ENCODE results near the gene NR6A1.

- TF ChIP-seq, protein P1, sequence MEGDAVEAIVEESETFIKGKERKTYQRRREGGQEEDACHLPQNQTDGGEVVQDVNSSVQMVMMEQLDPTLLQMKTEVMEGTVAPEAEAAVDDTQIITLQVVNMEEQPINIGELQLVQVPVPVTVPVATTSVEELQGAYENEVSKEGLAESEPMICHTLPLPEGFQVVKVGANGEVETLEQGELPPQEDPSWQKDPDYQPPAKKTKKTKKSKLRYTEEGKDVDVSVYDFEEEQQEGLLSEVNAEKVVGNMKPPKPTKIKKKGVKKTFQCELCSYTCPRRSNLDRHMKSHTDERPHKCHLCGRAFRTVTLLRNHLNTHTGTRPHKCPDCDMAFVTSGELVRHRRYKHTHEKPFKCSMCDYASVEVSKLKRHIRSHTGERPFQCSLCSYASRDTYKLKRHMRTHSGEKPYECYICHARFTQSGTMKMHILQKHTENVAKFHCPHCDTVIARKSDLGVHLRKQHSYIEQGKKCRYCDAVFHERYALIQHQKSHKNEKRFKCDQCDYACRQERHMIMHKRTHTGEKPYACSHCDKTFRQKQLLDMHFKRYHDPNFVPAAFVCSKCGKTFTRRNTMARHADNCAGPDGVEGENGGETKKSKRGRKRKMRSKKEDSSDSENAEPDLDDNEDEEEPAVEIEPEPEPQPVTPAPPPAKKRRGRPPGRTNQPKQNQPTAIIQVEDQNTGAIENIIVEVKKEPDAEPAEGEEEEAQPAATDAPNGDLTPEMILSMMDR (conservative IDR thresholded peaks at IDR 0.05; ENCODE audit: low read length): no peak
- no peak for TF ChIP-seq EZH2phosphoT487 (IDR thresholded peaks at IDR 0.05; ENCODE audit: borderline replicate concordance)
Measured at GRCh38 chr9:124809741-124810500, 38.8 kb upstream of the NR6A1 start.

Data from Loucy (cell line).